GM21529 (cell line): Measurements from ENCODE around the gene SDE2.
"Not testable (repeated sequence)": the region's sequence is repeated elsewhere in the genome, so short reads cannot be mapped to it uniquely, and the experiment has no call there.

Source experiments
- ATAC-seq: cut with Tn5 transposase; IDR thresholded peaks from one replicate; pipeline ENCODE4 v1.9.1; 2021; ENCODE audit not compliant: unreplicated experiment

Gene SDE2

GRCh38 chr1:226007126-226007892, 8.2 kb upstream of the SDE2 start:
- ATAC-seq, result not testable (repeated sequence)

- ATAC-seq, result no peak
These were observed 7.5 kb upstream of the SDE2 start for GRCh38 chr1:226006686-226007085.

GRCh38 chr1:226004396-226004795, 5.3 kb upstream of the SDE2 start:
- ATAC-seq, result no peak

- no peak for ATAC-seq
These were observed 4.5 kb upstream of the SDE2 start for GRCh38 chr1:226003502-226004170.

- no peak for ATAC-seq
These were observed 3.7 kb upstream of the SDE2 start for GRCh38 chr1:226002667-226003501.

- ATAC-seq, result peak; percentile 30
These were observed 3.0 kb upstream of the SDE2 start for GRCh38 chr1:226001963-226002666.

- ATAC-seq, result no peak
These were observed 1.9 kb upstream of the SDE2 start for GRCh38 chr1:226001088-226001487.

- ATAC-seq, result not testable (repeated sequence)
These were observed 1.4 kb upstream of the SDE2 start for GRCh38 chr1:226000493-226001081.

- ATAC-seq, result peak; percentile 33
These were observed 782 bp upstream of the SDE2 start for GRCh38 chr1:225999912-226000337.

- ATAC-seq, result peak; percentile 2
These were observed 450 bp downstream of the SDE2 start for GRCh38 chr1:225998560-225999226.

- ATAC-seq, result no peak
These were observed 2.1 kb downstream of the SDE2 start for GRCh38 chr1:225996946-225997545.

GRCh38 chr1:225995919-225996864, 3.0 kb downstream of the SDE2 start:
- no peak for ATAC-seq

- ATAC-seq, result peak; percentile 61
These were observed 8.3 kb downstream of the SDE2 start for GRCh38 chr1:225990705-225991464.

- ATAC-seq, result no peak
These were observed 11.4 kb downstream of the SDE2 start for GRCh38 chr1:225987491-225988316.

GRCh38 chr1:225981714-225982113, 17.4 kb downstream of the SDE2 start:
- no peak for ATAC-seq

GRCh38 chr1:225980005-225980836, 18.9 kb downstream of the SDE2 start:
- no peak for ATAC-seq
